Right atrium auricular region (tissue), 2 donors: ENCODE measurements around the gene TNS3. TPM values are rescaled to one million over a fixed set of nuclear protein-coding genes. Genes with fewer than 3 reads are reported as not detected.

Experiments
- DNase-seq: peaks from one replicate; pipeline ENCODE4 v3.0.0-alpha.2; 2019; ENCODE audit warnings: low spot score
- H3K27ac ChIP-seq, 2 donors: fragments of 200-600 bp; sonication (generic); 1 replicate in 1 of 2; 2 replicates in 1 of 2; pipeline ENCODE4 v1.5.1; 2016 to 2019
- H3K27me3 ChIP-seq, 2 donors: fragments of 200-600 bp; sonication (generic); one replicate each; pipeline versions ENCODE4 v1.5.1 to v1.6.0; 2017 to 2019
- H3K36me3 ChIP-seq: fragments of 200-600 bp; sonication (generic); one replicate; pipeline ENCODE4 v1.5.1; 2016
- H3K4me1 ChIP-seq, 2 donors: fragments of 200-600 bp; sonication (generic); one replicate each; pipeline versions ENCODE4 v1.5.1 to v1.6.0; 2017 to 2019
- H3K4me3 ChIP-seq, 2 donors: fragments of 200-600 bp; sonication (generic); 1 replicate in 1 of 2; 2 replicates in 1 of 2; pipeline ENCODE4 v1.5.1; 2017 to 2019; ENCODE audit warnings: mild to moderate bottlenecking in 1 of 2, moderate library complexity in 1 of 2
- H3K9me3 ChIP-seq, 2 donors: fragments of 200-600 bp; sonication (generic); one replicate each; pipeline ENCODE4 v1.5.1; 2019
- CTCF ChIP-seq, 2 donors: fragments of 200-600 bp; sonication (generic); IDR thresholded peaks; one replicate each; pipeline ENCODE4 v1.5.1; 2019; ENCODE audit warnings: antibody characterized with exemption in 2 of 2
- total RNA-seq, 2 donors: library from RNA; depleted of rRNA; stranded (reverse); fragments of >200 nt; gene quantifications; one replicate each; pipeline ENCODE4 v1.1.0, GENCODE V29; 2016

Gene TNS3
- total RNA-seq, 2 donors from 2014 or later, result 39.7 to 44.4 TPM

- DNase-seq, result no peak
- Histone ChIP-seq H3K27ac (no peak overlapping the region), H3K9me3 (no peaks in the 10 kb centered on the region), H3K4me1 (peaks cover 0 to 24% of the 10 kb centered on the region in 2 donors), H3K27me3 (no peaks in the 10 kb centered on the region), H3K4me3 (no peak overlapping the region), H3K36me3 (no peaks in the 10 kb centered on the region)
- TF ChIP-seq CTCF (IDR thresholded peaks at IDR 0.05), result no peak
These were observed 67.1 kb downstream of the TNS3 start for GRCh38 chr7:47514818-47515217.

- Histone ChIP-seq H3K27ac (peak overlapping the region; percentile 22 to 44), H3K4me1 (peaks cover 0 to 24% of the 10 kb centered on the region in 2 donors)
- TF ChIP-seq CTCF (IDR thresholded peaks at IDR 0.05), result no peak
These were observed 67.5 kb downstream of the TNS3 start for GRCh38 chr7:47514367-47514766.

DNA sequence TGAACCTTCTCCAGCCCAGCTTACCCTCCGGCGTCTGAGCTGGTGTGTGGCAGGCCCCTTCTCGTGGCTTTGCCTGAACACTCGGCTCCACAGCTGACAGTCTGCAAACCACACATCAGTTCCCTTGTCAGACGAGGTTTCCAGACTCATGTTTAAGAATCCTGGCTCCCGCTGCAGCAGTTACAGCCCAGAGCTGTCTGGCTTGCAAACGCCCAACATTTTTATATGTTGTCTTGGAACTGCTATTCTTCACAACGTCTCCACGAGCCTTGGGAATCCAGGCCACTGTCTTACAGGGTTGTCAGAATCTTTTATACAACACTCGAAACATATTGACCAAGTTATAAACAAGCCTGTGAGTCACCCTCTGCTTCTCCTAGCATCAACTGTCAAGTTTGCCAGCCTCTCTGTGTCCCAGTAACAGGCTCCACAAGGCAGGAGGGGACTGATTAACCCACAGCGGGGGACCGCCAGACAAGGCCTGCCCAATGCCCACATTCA lies 68.1 kb downstream of the TNS3 start:
- H3K4me1 ChIP-seq, result peaks cover 0 to 24% of the 10 kb centered on the region in 2 donors

More at GRCh38 chr7:47514367-47514766, 67.5 kb downstream of the TNS3 start:
- no peak overlapping the region for H3K4me3 ChIP-seq
- DNase-seq, result no peak
- H3K36me3 ChIP-seq, result no peaks in the 10 kb centered on the region
- H3K27me3 ChIP-seq, result no peaks in the 10 kb centered on the region
- H3K9me3 ChIP-seq, result no peaks in the 10 kb centered on the region

GRCh38 chr7:47512481-47513176 lies 69.3 kb downstream of the TNS3 start:
- Histone ChIP-seq H3K4me3 (no peak overlapping the region), H3K9me3 (no peaks in the 10 kb centered on the region), H3K27ac (peak overlapping the region; percentile 22 to 44), H3K4me1 (peaks cover 0 to 27% of the 10 kb centered on the region in 2 donors), H3K36me3 (no peaks in the 10 kb centered on the region), H3K27me3 (no peaks in the 10 kb centered on the region)
- DNase-seq, result no peak
- no peak for TF ChIP-seq CTCF (IDR thresholded peaks at IDR 0.05)

More for the DNA sequence above, 68.1 kb downstream of the TNS3 start:
- Histone ChIP-seq H3K36me3 (no peaks in the 10 kb centered on the region), H3K9me3 (no peaks in the 10 kb centered on the region), H3K27me3 (no peaks in the 10 kb centered on the region), H3K4me3 (no peak overlapping the region), H3K27ac (peak overlapping the region; percentile 22 to 44)
- DNase-seq, result no peak
- TF ChIP-seq CTCF (IDR thresholded peaks at IDR 0.05), result no peak

GRCh38 chr7:47511699-47512370 lies 70.1 kb downstream of the TNS3 start:
- Histone ChIP-seq H3K27ac (no peak overlapping the region), H3K4me1 (peaks cover 0 to 34% of the 10 kb centered on the region in 2 donors), H3K9me3 (no peaks in the 10 kb centered on the region), H3K27me3 (no peaks in the 10 kb centered on the region), H3K36me3 (no peaks in the 10 kb centered on the region), H3K4me3 (no peak overlapping the region)
- TF ChIP-seq CTCF (IDR thresholded peaks at IDR 0.05), result no peak
- no peak for DNase-seq
